HG02588 (cell line): Measurements from ENCODE around the gene NIPBL.
A peak's percentile ranks its signal among the peaks of the same experiment; 100 is the strongest.
"Not testable (repeated sequence)": the region's sequence is repeated elsewhere in the genome, so short reads cannot be mapped to it uniquely, and the experiment has no call there.

Experiments used
- ATAC-seq: cut with Tn5 transposase; IDR thresholded peaks from one replicate; pipeline ENCODE4 v1.9.1; 2021; ENCODE audit warnings: mild to moderate bottlenecking, moderate library complexity; ENCODE audit not compliant: unreplicated experiment

The NIPBL gene

GRCh38 chr5:36877667-36878391 is 1.3 kb downstream of the NIPBL start:
- ATAC-seq, result no peak

GRCh38 chr5:36878392-36879082 is 2.0 kb downstream of the NIPBL start:
- ATAC-seq, result no peak

- no peak for ATAC-seq
Measured at GRCh38 chr5:36879274-36880033, 2.9 kb downstream of the NIPBL start.

- ATAC-seq, result no peak
Measured at GRCh38 chr5:36880761-36881160, 4.2 kb downstream of the NIPBL start.

- no peak for ATAC-seq
Measured at GRCh38 chr5:36881304-36881703, 4.7 kb downstream of the NIPBL start.

GRCh38 chr5:36881807-36882206 is 5.2 kb downstream of the NIPBL start:
- no peak for ATAC-seq

- peak; percentile 32 for ATAC-seq
Measured at GRCh38 chr5:36882250-36882649, 5.7 kb downstream of the NIPBL start.

- ATAC-seq, result no peak
Measured at GRCh38 chr5:36883894-36884462, 7.4 kb downstream of the NIPBL start.

- ATAC-seq, result no peak
Measured at GRCh38 chr5:36885149-36885548, 8.6 kb downstream of the NIPBL start.

- no peak for ATAC-seq
Measured at GRCh38 chr5:36885566-36886485, 9.3 kb downstream of the NIPBL start.

GRCh38 chr5:36886791-36887190 is 10.2 kb downstream of the NIPBL start:
- no peak for ATAC-seq

- no peak for ATAC-seq
Measured at GRCh38 chr5:36887532-36887931, 11.0 kb downstream of the NIPBL start.

GRCh38 chr5:36888303-36888702 is 11.7 kb downstream of the NIPBL start:
- no peak for ATAC-seq

- no peak for ATAC-seq
Measured at GRCh38 chr5:36889264-36889663, 12.7 kb downstream of the NIPBL start.

- ATAC-seq, result no peak
Measured at GRCh38 chr5:36891266-36891665, 14.7 kb downstream of the NIPBL start.

- not testable (repeated sequence) for ATAC-seq
Measured at GRCh38 chr5:36892085-36892830, 15.7 kb downstream of the NIPBL start.

- no peak for ATAC-seq
Measured at GRCh38 chr5:36894954-36895353, 18.4 kb downstream of the NIPBL start.

- no peak for ATAC-seq
Measured at GRCh38 chr5:36896476-36896875, 19.9 kb downstream of the NIPBL start.

- ATAC-seq, result no peak
Measured at GRCh38 chr5:36897616-36898015, 21.0 kb downstream of the NIPBL start.

- no peak for ATAC-seq
Measured at GRCh38 chr5:36899860-36900259, 23.3 kb downstream of the NIPBL start.
